ENCODE data around the gene CPZ. TPM values are rescaled to one million over a fixed set of nuclear protein-coding genes. Genes with fewer than 3 reads are reported as not detected.

The CPZ gene
- total and polyA plus RNA-seq, 2 experiments from 2014 or later, result 13.4 to 19.0 TPM

GRCh38 chr4:8613421-8614364, 21.1 kb downstream of the CPZ start:
- no peak overlapping the region for H3K4me2 ChIP-seq (ENCODE audit: unreplicated experiment)
- H3K36me3 ChIP-seq (ENCODE audit: low read depth), result no peaks in the 10 kb centered on the region
- no peaks in the 10 kb centered on the region for H4K20me1 ChIP-seq (ENCODE audit: insufficient read depth)
- no peak overlapping the region for H3K4me3 ChIP-seq
- H3K4me1 ChIP-seq (ENCODE audit: insufficient read depth), result no peaks in the 10 kb centered on the region
- no peak overlapping the region for H2AFZ ChIP-seq
- H3F3A ChIP-seq (ENCODE audit: insufficient read depth), result no peaks in the 10 kb centered on the region
- in situ Hi-C loops (cut with MboI), result loop anchor here (25.0 kb wide), 1 partner anchor 376 kb away; no protein-coding TSS in a partner anchor
- no peak for DNase-seq
- TF ChIP-seq EZH2phosphoT487 (IDR thresholded peaks at IDR 0.05; ENCODE audit: insufficient read depth, low read depth) (no peak), EZH2 (IDR thresholded peaks at IDR 0.05; ENCODE audit: insufficient read depth, poor library complexity, severe bottlenecking) (no peak)
- no peaks in the 10 kb centered on the region for H3K79me2 ChIP-seq (ENCODE audit: insufficient read depth)
- no peak overlapping the region for H3K27ac ChIP-seq
- H3K9me2 ChIP-seq (ENCODE audit: insufficient read depth), result no peaks in the 10 kb centered on the region
- H3K9ac ChIP-seq, result no peak overlapping the region
- no peaks in the 10 kb centered on the region for H3K9me3 ChIP-seq (ENCODE audit: low read depth)
- WGBS, 2 experiments (ENCODE audit: low coverage in 1 of 2, low lambda C conversion rate in 2 of 2, missing lambda C conversion rate in 2 of 2), result 82 to 83% methylated on average over 34 to 35 of the region's 35 CpGs
- H3K27me3 ChIP-seq (replicated peaks; ENCODE audit: insufficient read depth), result no peaks in the 10 kb centered on the region

- no peaks in the 10 kb centered on the region for H3K9me2 ChIP-seq (ENCODE audit: insufficient read depth)
- no peak for TF ChIP-seq EZH2phosphoT487 (IDR thresholded peaks at IDR 0.05; ENCODE audit: insufficient read depth, low read depth)
- TF ChIP-seq EZH2 (IDR thresholded peaks at IDR 0.05; ENCODE audit: insufficient read depth, poor library complexity, severe bottlenecking), result no peak
- no peak overlapping the region for H3K4me3 ChIP-seq
- no peaks in the 10 kb centered on the region for H4K20me1 ChIP-seq (ENCODE audit: insufficient read depth)
- H3K27ac ChIP-seq, result no peak overlapping the region
- in situ Hi-C loops (cut with MboI), result loop anchor here (25.0 kb wide), 1 partner anchor 377 kb away; no protein-coding TSS in a partner anchor
- no peaks in the 10 kb centered on the region for H3K27me3 ChIP-seq (replicated peaks; ENCODE audit: insufficient read depth)
- no peaks in the 10 kb centered on the region for H3K9me3 ChIP-seq (ENCODE audit: low read depth)
- H3K4me2 ChIP-seq (ENCODE audit: unreplicated experiment), result no peak overlapping the region
- H3K4me1 ChIP-seq (ENCODE audit: insufficient read depth), result no peaks in the 10 kb centered on the region
- no peak for DNase-seq
- H3K36me3 ChIP-seq (ENCODE audit: low read depth), result no peaks in the 10 kb centered on the region
- no peaks in the 10 kb centered on the region for H3K79me2 ChIP-seq (ENCODE audit: insufficient read depth)
- no peak overlapping the region for H3K9ac ChIP-seq
- no peak overlapping the region for H2AFZ ChIP-seq
- no peaks in the 10 kb centered on the region for H3F3A ChIP-seq (ENCODE audit: insufficient read depth)
- 81 to 85% methylated on average over 19 to 22 of the region's 22 CpGs for WGBS, 2 experiments (ENCODE audit: low coverage in 1 of 2, low lambda C conversion rate in 2 of 2, missing lambda C conversion rate in 2 of 2)
Measured at GRCh38 chr4:8614365-8615193, 22.0 kb downstream of the CPZ start.

DNA sequence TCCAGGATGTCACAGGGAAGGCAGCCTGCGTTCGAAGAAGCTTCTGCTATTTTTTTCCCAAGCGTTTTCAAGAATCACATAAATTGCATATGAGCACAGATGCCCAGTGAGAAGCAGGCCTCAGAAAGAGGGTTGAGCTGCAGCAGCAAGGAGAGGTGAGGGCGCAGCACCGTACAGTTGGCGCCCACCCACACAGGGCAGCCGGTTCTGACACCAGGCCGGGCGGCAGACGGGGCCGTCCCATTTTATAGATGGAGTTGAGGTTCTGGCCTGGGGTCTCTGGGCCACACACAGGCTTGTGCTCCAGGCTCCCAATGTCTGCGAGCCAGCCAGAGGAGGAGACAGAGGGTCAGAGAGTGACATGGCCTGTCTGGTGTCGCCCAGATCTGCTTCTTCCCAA, 22.8 kb downstream of the CPZ start:
- no peaks in the 10 kb centered on the region for H3K9me3 ChIP-seq (ENCODE audit: low read depth)
- in situ Hi-C loops (cut with MboI), result loop anchor here (25.0 kb wide), 1 partner anchor 378 kb away; no protein-coding TSS in a partner anchor
- no peak overlapping the region for H3K4me3 ChIP-seq
- no peak overlapping the region for H3K4me2 ChIP-seq (ENCODE audit: unreplicated experiment)
- DNase-seq, result no peak
- no peaks in the 10 kb centered on the region for H3K79me2 ChIP-seq (ENCODE audit: insufficient read depth)
- H3K27ac ChIP-seq, result no peak overlapping the region
- no peak overlapping the region for H2AFZ ChIP-seq
- no peaks in the 10 kb centered on the region for H3F3A ChIP-seq (ENCODE audit: insufficient read depth)
- no peaks in the 10 kb centered on the region for H3K27me3 ChIP-seq (replicated peaks; ENCODE audit: insufficient read depth)
- no peaks in the 10 kb centered on the region for H3K4me1 ChIP-seq (ENCODE audit: insufficient read depth)
- H3K9ac ChIP-seq, result no peak overlapping the region
- 70 to 78% methylated on average over 13 of the region's 13 CpGs for WGBS, 2 experiments (ENCODE audit: low coverage in 1 of 2, low lambda C conversion rate in 2 of 2, missing lambda C conversion rate in 2 of 2)
- H3K36me3 ChIP-seq (ENCODE audit: low read depth), result no peaks in the 10 kb centered on the region
- H4K20me1 ChIP-seq (ENCODE audit: insufficient read depth), result no peaks in the 10 kb centered on the region
- no peak for TF ChIP-seq EZH2phosphoT487 (IDR thresholded peaks at IDR 0.05; ENCODE audit: insufficient read depth, low read depth)
- TF ChIP-seq EZH2 (IDR thresholded peaks at IDR 0.05; ENCODE audit: insufficient read depth, poor library complexity, severe bottlenecking), result no peak
- H3K9me2 ChIP-seq (ENCODE audit: insufficient read depth), result no peaks in the 10 kb centered on the region
